SK-N-SH (cell line): ENCODE measurements around the gene SSR1. TPM values are rescaled to one million over a fixed set of nuclear protein-coding genes. Genes with fewer than 3 reads are reported as not detected.

Source experiments
- CTCF ChIA-PET: fragments of 300-600, 350-600 bp; formaldehyde crosslinking; extraction: SDS; loops from one replicate; lab custom pipeline; 2021; lab: Yijun Ruan, JAX
- POLR2A ChIA-PET: fragments of 350-600 bp; sonication (Branson Sonifier 250); formaldehyde crosslinking; extraction: SDS; loops from one replicate; lab custom pipeline; 2020; ENCODE audit warnings: antibody characterized with exemption, inconsistent platforms; lab: Yijun Ruan, JAX
- DNase-seq: peaks from one replicate; pipeline ENCODE4 v3.0.0; 2012
- H2AFZ ChIP-seq: fragments of 200-600 bp; sonication (generic); 2 replicates; pipeline ENCODE4 v1.8.1; 2016; ENCODE audit warnings: antibody characterized with exemption, mild to moderate bottlenecking, low read depth
- H3F3A ChIP-seq: fragments of 200-600 bp; sonication (generic); replicated peaks from 2 replicates; pipeline ENCODE3; 2016; ENCODE audit warnings: antibody characterized with exemption, mild to moderate bottlenecking; ENCODE audit not compliant: insufficient read depth
- H3K27ac ChIP-seq, 2 experiments: fragments of 200-500 bp in 1 of 2; fragments of 200-600 bp in 1 of 2; sonication (Bioruptor generic) in 1 of 2; sonication (generic), shearing (Covaris generic) in 1 of 2; 2 replicates each; pipeline versions ENCODE4 v1.5.1 to v1.6.1; 2014 to 2016; ENCODE audit warnings: low read depth in 2 of 2, inconsistent platforms in 1 of 2, low read length in 1 of 2, mild to moderate bottlenecking in 1 of 2, mixed read lengths in 1 of 2
- H3K27me3 ChIP-seq: fragments of 200-600 bp; sonication (generic), shearing (Covaris generic); 2 replicates; pipeline ENCODE4 v1.6.1; 2016; ENCODE audit warnings: mixed run types; ENCODE audit not compliant: insufficient read depth
- H3K36me3 ChIP-seq, 2 experiments: fragments of 200-500 bp in 1 of 2; fragments of 200-600 bp in 1 of 2; sonication (Bioruptor generic) in 1 of 2; sonication (generic) in 1 of 2; replicated peaks in 1 of 2; 2 replicates each; pipeline versions ENCODE3 to v1.5.1; 2014 to 2016; ENCODE audit warnings: low read length in 1 of 2, mild to moderate bottlenecking in 1 of 2; ENCODE audit not compliant: insufficient read depth in 2 of 2, control insufficient read depth in 1 of 2
- H3K4me1 ChIP-seq, 2 experiments: fragments of 200-500 bp in 1 of 2; fragments of 200-600 bp in 1 of 2; sonication (Bioruptor generic) in 1 of 2; sonication (generic), shearing (Covaris generic) in 1 of 2; 2 replicates each; pipeline versions ENCODE4 v1.5.1 to v1.6.1; 2014 to 2016; ENCODE audit warnings: low read depth in 1 of 2, low read length in 1 of 2, mixed run types in 1 of 2; ENCODE audit not compliant: insufficient read depth in 2 of 2, control insufficient read depth in 1 of 2
- H3K4me2 ChIP-seq: fragments of 200-600 bp; sonication (generic), shearing (Covaris generic); 2 replicates; pipeline ENCODE4 v1.6.1; 2017; ENCODE audit warnings: mixed run types
- H3K4me3 ChIP-seq, 2 experiments: fragments of 200-500 bp in 1 of 2; fragments of 200-600 bp in 1 of 2; sonication (Bioruptor generic) in 1 of 2; sonication (generic), shearing (Covaris generic) in 1 of 2; 2 replicates each; pipeline versions ENCODE4 v1.5.1 to v1.8.1; 2014 to 2016; ENCODE audit warnings: low read depth in 2 of 2, inconsistent platforms in 1 of 2, low read length in 1 of 2, mild to moderate bottlenecking in 1 of 2, mixed read lengths in 1 of 2, moderate library complexity in 1 of 2
- H3K79me2 ChIP-seq: fragments of 200-600 bp; sonication (generic); 2 replicates; pipeline ENCODE4 v1.8.1; 2017; ENCODE audit warnings: mild to moderate bottlenecking; ENCODE audit not compliant: insufficient read depth
- H3K9ac ChIP-seq: fragments of 200-600 bp; sonication (generic); 2 replicates; pipeline ENCODE4 v1.6.1; 2017; ENCODE audit warnings: mixed run types
- H3K9me2 ChIP-seq: fragments of 200-600 bp; sonication (generic); 2 replicates; pipeline ENCODE4 v1.6.1; 2017; ENCODE audit warnings: mixed run types
- H3K9me3 ChIP-seq: fragments of 200-600 bp; sonication (generic); 2 replicates; pipeline ENCODE4 v1.6.1; 2017; ENCODE audit warnings: mixed run types, mild to moderate bottlenecking, moderate library complexity
- H4K20me1 ChIP-seq: fragments of 200-600 bp; sonication (generic); 2 replicates; pipeline ENCODE4 v1.6.1; 2017; ENCODE audit warnings: mild to moderate bottlenecking, mixed run types; ENCODE audit not compliant: insufficient read depth
- CTCF ChIP-seq: fragments of 200-600 bp; sonication (generic); IDR thresholded peaks from 2 replicates; pipeline ENCODE4 v1.6.1; 2017; ENCODE audit warnings: antibody characterized with exemption, mild to moderate bottlenecking, moderate library complexity
- EZH2phosphoT487 ChIP-seq: fragments of 200-600 bp; sonication (generic); IDR thresholded peaks from 2 replicates; pipeline ENCODE4 v1.6.1; 2017; ENCODE audit warnings: low read depth, mixed run types, mild to moderate bottlenecking, antibody characterized with exemption, moderate library complexity, borderline replicate concordance
- FOSL2 ChIP-seq: IDR thresholded peaks from 2 replicates; pipeline ENCODE4 v1.4.0; 2012; ENCODE audit warnings: low read depth, mild to moderate bottlenecking, moderate library complexity, borderline replicate concordance
- GABPA ChIP-seq: IDR thresholded peaks from 2 replicates; pipeline ENCODE4 v1.4.0; 2012; ENCODE audit warnings: low read depth, mild to moderate bottlenecking
- GATA2 ChIP-seq: sonication (generic); formaldehyde crosslinking; IDR thresholded peaks from 2 replicates; pipeline ENCODE4 v1.5.0; 2020; ENCODE audit warnings: mild to moderate bottlenecking, missing genetic modification reagents
- MEF2A ChIP-seq: IDR thresholded peaks from 2 replicates; pipeline ENCODE4 v1.4.0; 2012; ENCODE audit warnings: low read depth, borderline replicate concordance
- MXI1 ChIP-seq: IDR thresholded peaks from 2 replicates; pipeline ENCODE4 v1.6.1; 2012; ENCODE audit warnings: mild to moderate bottlenecking, low read depth, low read length, improper control_type of control experiment
- NFIC ChIP-seq: IDR thresholded peaks from 2 replicates; pipeline ENCODE4 v1.4.0; 2012; ENCODE audit warnings: borderline replicate concordance
- NRF1 ChIP-seq: IDR thresholded peaks from 2 replicates; pipeline ENCODE4 v1.6.1; 2012; ENCODE audit warnings: low read depth, mild to moderate bottlenecking, low read length
- PBX3 ChIP-seq: IDR thresholded peaks from 2 replicates; pipeline ENCODE4; 2012
- POLR2AphosphoS5 ChIP-seq: IDR thresholded peaks from 2 replicates; pipeline ENCODE4 v1.6.1; 2012; ENCODE audit warnings: low read depth, low read length
- RAD21 ChIP-seq: IDR thresholded peaks from 2 replicates; pipeline ENCODE4 v1.6.1; 2012; ENCODE audit warnings: mild to moderate bottlenecking, low read length
- RCOR1 ChIP-seq: fragments of 150-350 bp; IDR thresholded peaks from 2 replicates; pipeline ENCODE4 v1.6.1; 2017; ENCODE audit warnings: antibody characterized with exemption, low read length
- REST ChIP-seq: IDR thresholded peaks from 2 replicates; pipeline ENCODE4 v1.6.1; 2012; ENCODE audit warnings: mild to moderate bottlenecking, low read depth, low read length, moderate library complexity
- SIN3A ChIP-seq: IDR thresholded peaks from 2 replicates; pipeline ENCODE4 v1.6.1; 2012; ENCODE audit warnings: low read depth, mild to moderate bottlenecking, low read length, moderate library complexity, borderline replicate concordance
- SMC3 ChIP-seq: IDR thresholded peaks from 2 replicates; pipeline ENCODE4 v1.6.1; 2012; ENCODE audit warnings: low read depth, low read length, improper control_type of control experiment
- TAF1 ChIP-seq: IDR thresholded peaks from 2 replicates; pipeline ENCODE4 v1.6.1; 2012; ENCODE audit warnings: low read depth, mild to moderate bottlenecking, low read length, moderate library complexity, borderline replicate concordance
- TCF12 ChIP-seq: IDR thresholded peaks from 2 replicates; pipeline ENCODE4 v1.4.0; 2012
- TEAD4 ChIP-seq: IDR thresholded peaks from 2 replicates; pipeline ENCODE4 v1.4.0; 2012; ENCODE audit warnings: mild to moderate bottlenecking, borderline replicate concordance; ENCODE audit not compliant: insufficient read depth
- WGBS: methylation state at CpG from one replicate; pipeline ENCODE4 v1.1.6; 2017; ENCODE audit warnings: low lambda C conversion rate; 5-methylcytosine and 5-hydroxymethylcytosine counted together
- polyA plus RNA-seq, 3 experiments: library from polyadenylated mRNA; depleted of rRNA; stranded (reverse); fragments of >200 nt; gene quantifications; 2 replicates each; pipeline ENCODE4 v1.2.3, GENCODE V29; 2012

Gene SSR1
- polyA plus RNA-seq, 1 of the 3 experiments (the other 2 are of a cell fraction) = 50.7 TPM

GRCh38 chr6:7273709-7274108, 39.3 kb downstream of the SSR1 start:
- ChIA-PET POLR2A (no interaction called here), CTCF (interaction anchor here (5.5 kb wide), 1 partner anchor 342 kb away, joined by 134 read pairs; no protein-coding TSS in a partner anchor)

More at GRCh38 chr6:7273709-7274108, 39.3 kb downstream of the SSR1 start:
- no peaks in the 10 kb centered on the region for H3K9me2 ChIP-seq
- no peaks in the 10 kb centered on the region for H3F3A ChIP-seq
- DNase-seq = no peak
- no peaks in the 10 kb centered on the region for H3K9me3 ChIP-seq
- H3K4me3 ChIP-seq = no peak overlapping the region
- no peak overlapping the region for H3K4me2 ChIP-seq
- no peaks in the 10 kb centered on the region for H3K36me3 ChIP-seq
- no peaks in the 10 kb centered on the region for H4K20me1 ChIP-seq
- H3K9ac ChIP-seq = no peak overlapping the region
- H3K79me2 ChIP-seq = no peaks in the 10 kb centered on the region
- TF ChIP-seq SMC3 (no peak), NFIC (no peak), FOSL2 (no peak), TEAD4 (no peak), GATA2 (CRISPR knock-in tag) (no peak), MEF2A (no peak), SIN3A (no peak), REST (no peak), RAD21 (no peak), POLR2AphosphoS5 (no peak), NRF1 (no peak), RCOR1 (no peak), TAF1 (no peak), GABPA (no peak), PBX3 (no peak), TCF12 (no peak), EZH2phosphoT487 (no peak), MXI1 (no peak), CTCF (no peak)
- no peaks in the 10 kb centered on the region for H3K4me1 ChIP-seq
- WGBS = 38% methylated on average over 7 of the region's 10 CpGs
- H3K27ac ChIP-seq = no peak overlapping the region
- H2AFZ ChIP-seq = no peak overlapping the region
- no peaks in the 10 kb centered on the region for H3K27me3 ChIP-seq
